Erythroblast (primary cell): ENCODE data around the gene NUMBL.

Experiments used
- GATA1 ChIP-seq: IDR thresholded peaks from 2 replicates; pipeline ENCODE4 v1.6.1; 2011; ENCODE audit warnings: low read depth, mild to moderate bottlenecking, control low read depth, low read length, moderate library complexity
- POLR2A ChIP-seq: IDR thresholded peaks from 2 replicates; pipeline ENCODE4 v1.6.1; 2011; ENCODE audit warnings: mild to moderate bottlenecking, low read length

GRCh38 chr19:40633207-40633606, 57.2 kb downstream of the NUMBL start:
- no peak for TF ChIP-seq POLR2A
- no peak for TF ChIP-seq GATA1
